ENCODE data around the gene SSH3.
A peak's percentile ranks its signal among the peaks of the same experiment; 100 is the strongest.

Gene SSH3

DNA sequence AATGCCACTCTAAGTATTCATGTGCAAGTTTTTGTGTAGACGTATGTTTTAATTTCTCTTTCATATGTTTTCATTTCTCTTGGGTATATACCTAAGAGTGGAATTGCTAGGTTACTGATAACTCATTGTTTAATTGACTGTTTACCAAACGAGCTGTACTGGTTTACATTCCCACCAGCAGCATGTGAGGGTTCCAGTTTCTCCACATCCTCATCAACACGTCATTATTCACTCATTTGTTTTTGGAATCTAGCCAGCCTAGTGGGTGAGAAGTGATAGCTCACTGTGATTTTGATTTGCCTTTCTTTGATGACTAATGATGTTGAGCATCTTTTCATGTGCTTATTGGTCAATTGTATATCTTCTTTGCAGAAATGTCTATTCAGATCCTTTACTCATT lies 10.2 kb upstream of the SSH3 start:
- DNase-seq (ENCODE audit: low spot score): no peak

DNA sequence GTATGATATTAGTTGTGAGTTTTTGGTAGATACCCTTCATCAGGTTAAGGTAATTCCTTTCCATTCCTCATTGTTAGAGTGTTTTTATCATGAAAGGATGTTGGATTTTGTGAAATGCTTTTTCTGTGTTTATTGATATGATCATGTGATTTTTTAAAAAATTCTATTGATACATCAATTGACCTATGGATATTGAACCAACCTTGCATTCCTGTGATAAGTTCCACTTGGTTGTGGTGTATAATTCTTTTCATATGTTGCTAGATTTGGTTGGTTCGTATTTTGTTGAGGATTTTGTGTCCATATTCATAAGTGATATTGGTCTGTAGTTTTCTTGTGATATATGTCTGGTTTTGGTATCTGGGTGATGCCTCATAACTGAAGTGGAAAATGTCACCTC lies 7.5 kb upstream of the SSH3 start:
- DNase-seq (ENCODE audit: low spot score): no peak

DNA sequence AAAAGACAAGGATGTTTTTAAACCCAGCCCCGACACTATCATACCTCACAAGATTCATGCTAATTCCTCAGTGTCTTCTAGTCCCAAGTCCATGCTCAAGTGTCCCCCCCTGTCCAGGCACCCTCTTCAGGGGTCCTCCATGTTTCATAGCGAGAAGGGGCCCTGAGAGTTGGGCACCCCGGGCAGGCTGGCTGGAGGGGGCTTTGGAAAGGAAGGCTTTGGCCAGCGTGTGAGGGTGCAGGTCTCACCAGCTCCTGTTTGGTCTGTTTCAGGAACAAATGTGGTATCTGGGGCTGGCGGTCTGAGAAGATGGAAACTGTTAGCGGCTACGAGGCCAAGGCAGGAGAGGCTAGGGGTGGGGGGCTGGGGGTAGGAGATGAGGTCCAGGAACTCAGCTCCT lies 4.5 kb upstream of the SSH3 start:
- DNase-seq (ENCODE audit: low spot score): no peak

DNA sequence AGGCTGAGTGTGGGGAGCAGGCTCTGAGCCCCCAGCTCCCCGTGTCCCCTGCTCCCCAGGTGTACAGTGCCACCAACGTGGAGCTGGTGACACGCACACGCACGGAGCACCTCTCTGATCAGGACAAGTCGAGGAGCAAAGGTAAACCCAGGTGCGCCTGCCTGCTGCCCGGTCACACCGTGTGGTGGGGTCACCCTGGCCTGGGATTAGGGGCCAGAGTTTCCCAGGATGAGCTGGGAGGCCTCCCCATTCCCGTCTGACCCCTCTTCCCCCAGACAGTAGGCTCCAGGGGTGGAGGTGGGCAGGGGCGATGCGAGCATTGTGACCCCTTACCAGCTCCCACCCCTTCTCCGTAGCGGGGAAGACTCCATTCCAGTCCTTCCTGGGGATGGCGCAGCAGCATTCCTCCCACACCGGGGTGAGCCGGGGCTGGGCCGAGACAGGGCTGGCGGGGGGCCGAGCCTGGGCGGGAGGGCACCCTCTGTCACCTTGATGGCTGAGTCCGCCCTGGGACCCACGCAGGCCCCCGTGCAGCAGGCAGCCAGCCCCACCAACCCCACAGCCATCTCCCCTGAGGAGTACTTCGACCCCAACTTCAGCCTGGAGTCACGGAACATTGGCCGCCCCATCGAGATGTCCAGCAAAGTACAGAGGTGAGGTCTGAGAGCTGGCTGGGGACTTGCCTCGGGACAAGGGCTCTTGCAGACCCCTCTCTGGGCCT lies 3.7 kb upstream of the SSH3 start:
- no peak for DNase-seq (ENCODE audit: low spot score)

DNA sequence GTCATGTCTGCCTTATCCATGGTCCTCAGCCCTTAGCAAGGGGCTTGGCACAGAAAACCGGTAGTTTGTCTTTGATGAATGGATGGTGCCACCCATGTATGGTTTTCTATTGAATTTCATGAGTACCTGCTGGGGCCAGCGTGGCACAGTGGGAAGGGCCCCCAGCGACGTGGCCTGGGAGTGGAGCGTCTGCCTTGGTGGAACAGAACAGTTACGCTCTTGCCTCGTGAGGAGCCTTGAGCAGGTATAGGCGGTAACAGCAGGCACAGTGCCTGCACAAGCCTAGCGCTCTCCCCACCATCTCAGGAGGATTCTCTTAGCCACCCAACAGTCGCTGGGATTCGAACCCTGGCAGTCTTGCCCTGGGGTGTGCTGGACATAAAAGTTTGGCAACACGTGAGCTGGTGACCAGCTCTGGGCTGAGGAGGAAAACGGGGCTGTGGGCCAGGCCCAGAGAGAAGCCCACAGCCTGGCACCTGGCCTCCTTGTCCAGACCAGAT lies 3.0 kb upstream of the SSH3 start:
- DNase-seq (ENCODE audit: low spot score): no peak

DNA sequence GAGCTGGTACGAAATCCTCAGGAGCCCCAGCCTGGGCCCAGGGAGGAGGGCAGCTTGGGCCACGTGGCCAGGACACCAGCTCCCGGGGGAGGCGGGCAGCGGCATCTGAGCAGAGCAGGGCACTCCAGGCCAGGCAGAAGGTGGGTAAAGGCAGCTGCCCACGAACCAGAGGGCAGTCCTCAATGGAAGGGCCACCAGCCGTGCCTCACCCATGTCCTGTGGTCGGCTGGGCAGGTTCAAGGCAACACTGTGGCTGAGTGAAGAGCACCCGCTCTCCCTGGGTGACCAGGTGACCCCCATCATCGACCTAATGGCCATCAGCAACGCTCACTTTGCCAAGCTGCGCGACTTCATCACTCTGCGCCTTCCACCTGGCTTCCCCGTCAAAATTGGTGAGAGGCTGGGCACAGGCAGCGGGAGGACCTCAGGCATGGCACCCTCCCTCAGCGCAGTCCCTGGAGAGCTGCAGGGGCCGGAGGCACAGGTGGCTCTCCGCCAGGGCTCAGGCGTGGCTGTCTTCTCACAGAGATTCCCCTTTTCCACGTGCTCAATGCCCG lies 2.5 kb upstream of the SSH3 start:
- DNase-seq (ENCODE audit: low spot score): no peak

DNA sequence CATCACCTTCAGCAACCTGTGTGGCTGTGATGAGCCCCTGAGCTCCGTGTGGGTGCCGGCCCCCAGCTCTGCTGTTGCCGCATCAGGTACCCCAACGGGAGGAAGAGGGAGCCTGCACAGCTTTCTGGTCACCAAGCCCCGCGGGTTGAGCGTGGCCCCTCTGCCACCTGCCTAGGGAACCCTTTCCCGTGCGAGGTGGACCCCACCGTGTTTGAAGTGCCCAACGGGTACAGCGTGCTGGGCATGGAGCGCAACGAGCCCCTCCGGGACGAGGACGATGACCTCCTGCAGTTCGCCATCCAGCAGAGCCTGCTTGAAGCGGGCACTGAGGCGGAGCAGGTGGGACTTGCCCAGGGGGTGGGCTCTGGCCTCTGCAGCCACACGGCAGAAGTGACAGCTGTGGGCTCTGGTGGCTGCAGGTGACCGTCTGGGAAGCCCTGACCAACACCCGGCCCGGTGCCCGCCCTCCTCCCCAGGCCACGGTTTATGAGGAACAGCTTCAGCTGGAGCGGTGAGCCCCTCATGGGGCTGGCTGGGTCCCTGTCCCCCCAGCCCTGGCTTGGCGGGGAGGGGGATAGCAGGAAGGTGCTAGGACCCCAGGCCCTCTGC lies 1.9 kb upstream of the SSH3 start:
- DNase-seq (ENCODE audit: low spot score): no peak

DNA sequence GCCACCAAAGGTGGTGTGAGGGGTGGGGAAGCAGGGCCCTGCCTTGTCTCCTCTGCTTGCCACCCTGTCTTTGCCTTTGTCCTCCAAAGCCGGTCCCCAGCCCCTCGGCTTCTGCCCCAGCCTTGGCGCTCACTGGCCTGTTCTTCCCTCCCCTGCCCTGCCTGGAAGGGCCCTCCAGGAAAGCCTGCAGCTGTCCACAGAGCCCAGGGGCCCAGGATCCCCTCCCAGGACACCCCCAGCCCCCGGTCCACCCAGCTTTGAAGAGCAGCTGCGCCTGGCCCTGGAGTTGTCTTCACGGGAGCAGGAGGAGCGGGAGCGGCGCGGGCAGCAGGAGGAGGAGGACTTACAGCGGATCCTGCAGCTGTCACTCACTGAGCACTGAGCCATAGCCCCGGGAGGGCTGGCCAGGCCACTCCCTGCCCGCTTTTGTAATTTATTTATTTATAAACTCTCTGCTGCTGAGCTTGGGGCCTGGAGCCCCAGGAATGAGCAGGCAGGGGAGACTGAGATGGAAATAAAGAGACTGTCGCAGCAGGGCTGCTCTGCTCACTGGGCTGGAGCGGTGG lies 1.3 kb upstream of the SSH3 start:
- DNase-seq (ENCODE audit: low spot score): peak; percentile 81

DNA sequence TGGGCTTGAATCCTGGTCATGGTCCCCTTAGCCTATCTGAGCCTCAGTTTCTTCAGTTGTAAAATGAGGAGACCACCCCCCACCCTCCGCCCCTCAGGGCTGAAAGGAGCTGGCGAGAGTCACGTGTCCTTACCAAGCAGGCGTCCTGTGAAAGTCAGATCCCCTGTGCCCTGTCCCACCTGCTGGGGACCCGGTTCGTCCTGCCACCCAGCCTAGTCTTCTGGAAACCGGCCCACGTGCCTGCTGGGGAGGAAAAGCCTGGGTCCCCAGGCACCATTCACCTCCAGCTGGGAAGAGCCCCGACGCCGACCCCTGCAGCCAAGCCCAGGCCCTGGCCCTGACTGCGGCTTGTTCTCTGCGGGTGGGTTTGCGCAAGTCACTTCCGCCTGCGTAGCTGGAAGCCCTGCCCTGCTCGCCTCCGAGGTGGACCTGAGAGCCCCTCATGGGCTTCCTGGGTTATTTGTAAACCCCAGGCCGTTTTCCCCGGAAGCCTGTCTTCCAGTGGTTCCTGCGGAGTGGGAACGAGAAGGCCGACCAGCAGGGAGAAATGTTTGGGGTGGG lies 679 bp upstream of the SSH3 start:
- no peak for DNase-seq (ENCODE audit: low spot score)

DNA sequence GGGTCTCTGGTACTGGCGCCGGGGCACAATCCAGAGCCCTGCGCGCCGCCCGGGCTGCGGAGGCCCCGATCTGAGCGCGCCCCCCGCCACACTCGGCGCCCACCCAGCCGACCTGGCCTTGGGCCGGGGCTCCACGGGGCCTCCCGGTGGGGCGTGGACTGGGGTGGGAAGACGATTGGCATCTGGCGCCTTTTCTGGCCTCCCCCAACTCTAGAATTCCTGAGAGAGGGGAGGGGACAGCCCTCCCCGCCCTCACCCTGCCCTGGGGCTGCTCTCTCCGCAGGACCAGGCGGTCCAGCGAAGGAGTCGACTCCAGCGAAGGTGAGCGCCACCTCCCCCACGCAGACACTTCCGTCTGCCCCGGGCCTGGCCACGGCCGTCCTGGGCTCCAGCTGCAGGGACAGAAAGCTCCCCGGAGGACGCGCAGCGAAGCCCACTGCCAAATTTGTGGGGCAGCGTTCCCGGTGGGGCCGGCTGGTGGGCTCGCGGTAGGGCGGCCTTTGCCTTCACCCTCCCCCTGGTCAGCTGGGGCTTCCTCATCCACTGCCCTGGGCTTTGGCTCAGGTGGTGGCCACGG lies 593 bp downstream of the SSH3 start:
- DNase-seq (ENCODE audit: low spot score): peak; percentile 41

DNA sequence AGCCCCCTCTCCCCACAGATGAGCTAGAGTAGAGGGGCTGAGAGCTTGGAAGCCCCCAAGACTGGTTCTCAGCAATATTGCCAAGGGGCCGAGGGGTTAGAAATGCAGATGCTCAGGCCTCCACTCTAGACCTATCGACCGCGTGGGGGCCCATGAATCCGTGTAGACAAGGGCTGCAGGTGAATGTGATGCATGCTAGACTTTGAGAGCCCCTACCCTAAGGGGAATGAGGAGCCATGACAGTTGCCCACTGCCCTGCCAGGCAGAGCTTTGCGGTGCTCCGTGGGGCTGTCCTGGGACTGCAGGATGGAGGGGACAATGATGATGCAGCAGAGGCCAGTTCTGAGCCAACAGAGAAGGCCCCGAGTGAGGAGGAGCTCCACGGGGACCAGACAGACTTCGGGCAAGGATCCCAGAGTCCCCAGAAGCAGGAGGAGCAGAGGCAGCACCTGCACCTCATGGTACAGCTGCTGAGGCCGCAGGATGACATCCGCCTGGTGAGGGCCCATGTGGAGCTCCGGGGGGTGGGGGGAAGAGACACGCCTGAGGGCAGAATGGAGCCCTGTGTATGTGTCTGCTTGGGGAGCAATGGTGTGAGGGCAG lies 1.3 kb downstream of the SSH3 start:
- DNase-seq (ENCODE audit: low spot score): no peak

DNA sequence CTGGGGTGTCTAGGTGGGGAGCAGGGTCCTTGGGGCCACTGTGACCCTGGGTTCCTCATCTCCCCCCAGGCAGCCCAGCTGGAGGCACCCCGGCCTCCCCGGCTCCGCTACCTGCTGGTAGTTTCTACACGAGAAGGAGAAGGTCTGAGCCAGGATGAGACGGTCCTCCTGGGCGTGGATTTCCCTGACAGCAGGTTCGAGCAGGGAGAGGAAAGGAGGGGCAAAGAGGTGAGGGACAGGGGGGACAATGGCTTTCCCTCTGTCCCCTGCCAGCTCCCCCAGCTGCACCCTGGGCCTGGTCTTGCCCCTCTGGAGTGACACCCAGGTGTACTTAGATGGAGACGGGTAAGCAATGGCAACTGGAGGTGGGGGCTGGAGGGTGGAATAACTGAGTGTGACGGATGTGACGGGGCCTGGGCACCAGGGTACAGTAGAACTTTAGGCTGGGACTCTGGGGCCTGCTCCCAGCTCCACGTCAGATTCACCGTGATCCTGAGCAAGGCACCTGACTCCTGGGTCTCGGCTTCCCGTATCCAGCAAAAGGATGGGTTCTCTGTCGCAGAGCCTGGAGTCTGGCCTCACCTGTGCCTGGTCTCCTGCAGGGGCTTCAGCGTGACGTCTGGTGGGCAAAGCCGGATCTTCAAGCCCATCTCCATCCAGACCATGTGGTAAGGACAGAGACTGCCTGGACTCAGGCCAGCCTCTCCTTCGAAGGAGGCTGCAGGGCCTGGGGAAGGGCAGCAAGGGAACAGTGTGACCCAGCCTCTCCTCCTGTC lies 3.6 kb downstream of the SSH3 start:
- no peak for DNase-seq (ENCODE audit: low spot score)

DNA sequence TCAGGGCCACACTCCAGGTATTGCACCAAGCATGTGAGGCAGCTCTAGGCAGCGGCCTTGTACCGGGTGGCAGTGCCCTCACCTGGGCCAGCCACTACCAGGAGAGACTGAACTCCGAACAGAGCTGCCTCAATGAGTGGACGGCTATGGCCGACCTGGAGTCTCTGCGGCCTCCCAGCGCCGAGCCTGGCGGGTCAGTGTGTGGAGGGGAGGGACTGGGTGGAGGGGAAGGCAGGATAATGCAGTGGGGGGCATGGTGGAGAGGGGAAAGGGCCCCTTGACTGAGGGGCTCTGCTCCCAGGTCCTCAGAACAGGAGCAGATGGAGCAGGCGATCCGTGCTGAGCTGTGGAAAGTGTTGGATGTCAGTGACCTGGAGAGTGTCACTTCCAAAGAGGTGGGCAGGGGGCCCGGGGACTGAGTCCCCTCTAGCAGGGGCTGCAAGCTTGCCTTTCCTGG lies 4.2 kb downstream of the SSH3 start:
- DNase-seq (ENCODE audit: low spot score): no peak

DNA sequence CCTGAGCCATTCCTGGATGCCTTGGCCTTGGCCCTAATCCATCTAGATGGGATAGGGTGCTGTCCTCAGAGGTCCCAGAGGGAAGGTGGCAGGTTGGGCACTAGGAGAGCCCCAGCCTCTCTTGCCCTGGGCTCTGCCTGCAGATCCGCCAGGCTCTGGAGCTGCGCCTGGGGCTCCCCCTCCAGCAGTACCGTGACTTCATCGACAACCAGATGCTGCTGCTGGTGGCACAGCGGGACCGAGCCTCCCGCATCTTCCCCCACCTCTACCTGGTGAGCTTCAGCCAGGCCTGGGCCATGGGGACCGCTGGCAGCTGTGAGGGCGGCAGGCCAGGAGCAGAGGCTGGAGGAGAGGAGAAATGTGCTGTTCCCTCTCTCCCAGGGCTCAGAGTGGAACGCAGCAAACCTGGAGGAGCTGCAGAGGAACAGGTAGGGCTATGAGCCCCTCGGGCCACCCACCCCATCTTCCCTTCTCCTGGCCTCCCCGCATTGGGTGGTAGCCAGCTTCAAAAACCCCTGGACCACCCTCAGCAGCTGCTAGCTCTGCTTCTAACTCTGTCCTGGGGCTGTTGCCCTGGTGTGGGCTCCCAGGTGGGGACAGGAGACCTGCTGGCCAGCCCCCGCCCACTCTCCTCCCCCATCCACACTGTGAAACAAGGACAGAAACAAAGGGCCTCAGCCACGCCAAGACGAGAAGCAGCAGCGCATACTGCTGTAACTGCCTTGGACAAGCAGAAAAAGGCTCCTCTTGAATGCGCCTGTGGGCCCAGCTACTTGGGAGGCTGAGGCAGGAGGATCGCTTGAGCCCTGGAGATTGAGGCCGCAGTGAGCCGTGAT lies 4.9 kb downstream of the SSH3 start:
- no peak for DNase-seq (ENCODE audit: low spot score)

DNA sequence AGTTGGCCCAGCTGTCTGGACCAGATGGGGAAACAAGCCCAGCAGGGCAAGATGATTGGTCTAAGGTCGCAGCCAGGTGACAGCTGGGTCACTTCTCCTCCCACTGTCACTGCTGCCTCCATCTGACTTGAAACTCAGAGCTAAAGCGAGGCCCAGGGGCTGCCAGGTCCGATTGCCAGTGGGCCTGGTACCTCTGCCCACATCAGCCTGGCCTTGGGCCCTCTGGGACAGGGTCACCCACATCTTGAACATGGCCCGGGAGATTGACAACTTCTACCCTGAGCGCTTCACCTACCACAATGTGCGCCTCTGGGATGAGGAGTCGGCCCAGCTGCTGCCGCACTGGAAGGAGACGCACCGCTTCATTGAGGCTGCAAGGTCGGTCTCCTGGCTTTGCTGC lies 5.8 kb downstream of the SSH3 start:
- DNase-seq (ENCODE audit: low spot score): no peak

DNA sequence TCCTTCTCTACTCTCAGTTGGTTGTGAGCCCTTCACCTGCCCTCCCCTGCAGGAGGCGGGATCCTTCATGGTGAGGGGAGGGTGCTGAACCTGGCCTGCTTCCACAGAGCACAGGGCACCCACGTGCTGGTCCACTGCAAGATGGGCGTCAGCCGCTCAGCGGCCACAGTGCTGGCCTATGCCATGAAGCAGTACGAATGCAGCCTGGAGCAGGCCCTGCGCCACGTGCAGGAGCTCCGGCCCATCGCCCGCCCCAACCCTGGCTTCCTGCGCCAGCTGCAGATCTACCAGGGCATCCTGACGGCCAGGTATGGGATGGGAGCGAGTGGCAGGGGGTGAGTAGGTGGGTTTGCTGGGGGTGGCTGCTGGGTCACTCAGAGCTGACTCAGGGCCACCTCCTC lies 6.3 kb downstream of the SSH3 start:
- no peak for DNase-seq (ENCODE audit: low spot score)

DNA sequence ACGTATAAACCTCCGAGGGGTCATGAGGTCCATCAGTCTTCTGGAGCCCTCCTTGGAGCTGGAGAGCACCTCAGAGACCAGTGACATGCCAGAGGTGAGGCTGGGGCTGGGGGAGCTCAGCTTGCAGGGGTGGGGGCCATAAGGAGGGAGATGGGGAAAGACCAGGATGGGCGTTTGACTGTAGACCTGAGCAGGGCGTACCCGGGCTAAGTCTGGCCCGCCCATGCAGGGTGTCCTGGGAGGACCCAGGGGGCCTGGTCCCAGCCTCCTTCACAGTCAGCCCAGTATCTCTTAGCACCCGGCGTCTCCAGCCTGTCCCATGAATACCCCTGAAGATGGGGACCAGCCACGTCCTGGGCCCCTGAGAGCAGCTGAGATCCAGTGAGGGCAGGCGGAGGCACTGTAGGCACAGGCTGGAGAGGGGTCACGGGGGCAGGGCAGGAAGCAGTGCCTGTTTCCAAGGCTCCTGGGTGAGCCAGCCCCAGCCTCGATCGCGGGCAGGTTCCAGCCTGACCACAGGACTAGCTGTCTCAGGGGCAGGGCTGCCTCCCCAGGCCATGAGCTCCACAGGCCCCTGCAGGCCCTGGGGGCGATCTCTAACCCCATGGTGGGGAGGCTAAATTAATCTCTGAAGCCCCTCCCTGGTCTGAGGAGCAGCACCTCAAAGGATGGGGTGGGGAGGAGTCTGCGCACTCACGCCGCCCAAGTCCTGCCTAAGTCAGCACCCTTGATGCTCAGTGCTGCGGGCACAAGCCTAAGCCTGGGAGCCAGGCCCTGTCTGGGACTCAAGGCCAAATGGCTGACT lies 7.1 kb downstream of the SSH3 start:
- no peak for DNase-seq (ENCODE audit: low spot score)

DNA sequence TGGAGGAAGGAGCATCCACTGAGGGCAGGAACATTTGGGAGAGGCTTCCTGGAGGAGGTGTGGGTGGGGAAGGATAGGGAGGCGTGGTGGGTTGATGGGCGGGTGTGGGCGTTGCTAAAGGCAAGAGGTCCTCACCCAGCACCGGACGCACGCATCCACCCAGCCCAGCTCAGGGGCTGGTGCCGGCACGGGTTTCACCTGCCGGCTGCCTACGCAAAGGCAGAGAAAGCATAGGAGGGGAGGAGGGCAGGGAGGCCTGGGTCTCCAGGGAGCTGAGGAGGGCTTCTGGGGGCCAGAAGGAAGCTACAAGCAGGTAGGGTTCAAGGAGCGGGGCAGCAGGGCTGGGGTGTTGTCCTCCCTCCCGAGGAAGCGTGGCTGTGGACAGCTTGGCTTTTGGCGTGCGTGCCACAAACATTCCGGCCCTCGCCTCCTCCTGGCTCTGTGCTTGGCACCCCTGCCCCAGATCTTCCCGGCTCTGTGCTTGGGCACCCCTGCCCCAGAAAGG lies 7.8 kb downstream of the SSH3 start:
- no peak for DNase-seq (ENCODE audit: low spot score)

DNA sequence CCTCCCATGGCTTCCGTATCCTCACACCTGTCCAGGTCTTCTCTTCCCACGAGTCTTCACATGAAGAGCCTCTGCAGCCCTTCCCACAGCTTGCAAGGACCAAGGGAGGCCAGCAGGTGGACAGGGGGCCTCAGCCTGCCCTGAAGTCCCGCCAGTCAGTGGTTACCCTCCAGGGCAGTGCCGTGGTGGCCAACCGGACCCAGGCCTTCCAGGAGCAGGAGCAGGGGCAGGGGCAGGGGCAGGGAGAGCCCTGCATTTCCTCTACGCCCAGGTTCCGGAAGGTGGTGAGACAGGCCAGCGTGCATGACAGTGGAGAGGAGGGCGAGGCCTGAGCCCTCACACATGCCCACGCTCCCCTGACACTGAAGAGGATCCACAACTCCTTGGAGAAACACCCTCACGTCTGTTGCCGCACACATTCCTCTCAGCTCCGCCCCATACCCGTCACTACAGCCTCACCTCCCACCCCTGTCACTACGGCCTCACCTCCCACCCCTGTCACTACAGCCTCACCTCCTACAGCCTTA lies 8.3 kb downstream of the SSH3 start:
- DNase-seq (ENCODE audit: low spot score): no peak

Measured in AG08396 (cell line).